ENCODE measurements around the gene PGAP3.

The PGAP3 gene

GRCh38 chr17:39655105-39655504, 32.8 kb downstream of the PGAP3 start:
- Histone ChIP-seq H3K4me2 (ENCODE audit: low read depth, low read length, poor library complexity, severe bottlenecking) (no peak overlapping the region), H3F3A (ENCODE audit: low read depth) (no peaks in the 10 kb centered on the region), H3K9me2 (replicated peaks; ENCODE audit: low read depth, low read length) (no peaks in the 10 kb centered on the region), H3K4me3 (ENCODE audit: low read length, poor library complexity, severe bottlenecking) (no peak overlapping the region), H3K4me1 (ENCODE audit: insufficient read depth, low read length, poor library complexity, severe bottlenecking) (no peaks in the 10 kb centered on the region), H2AFZ (ENCODE audit: low read length) (no peak overlapping the region), H3K27me3 (ENCODE audit: insufficient read depth, low read length, poor library complexity, severe bottlenecking) (no peaks in the 10 kb centered on the region), H4K20me1 (ENCODE audit: insufficient read depth, low read length, poor library complexity, severe bottlenecking) (no peaks in the 10 kb centered on the region), H3K36me3 (ENCODE audit: insufficient read depth, low read length) (peaks cover 28% of the 10 kb centered on the region; the same call in 1 of the 2 replicates), H3K9me3 (ENCODE audit: insufficient read depth, low read depth, low read length) (no peaks in the 10 kb centered on the region), H3K79me2 (ENCODE audit: insufficient read depth, low read length) (no peaks in the 10 kb centered on the region), H3K9ac (ENCODE audit: low read depth, low read length, poor library complexity, severe bottlenecking) (no peak overlapping the region)
- TF ChIP-seq, protein P1, sequence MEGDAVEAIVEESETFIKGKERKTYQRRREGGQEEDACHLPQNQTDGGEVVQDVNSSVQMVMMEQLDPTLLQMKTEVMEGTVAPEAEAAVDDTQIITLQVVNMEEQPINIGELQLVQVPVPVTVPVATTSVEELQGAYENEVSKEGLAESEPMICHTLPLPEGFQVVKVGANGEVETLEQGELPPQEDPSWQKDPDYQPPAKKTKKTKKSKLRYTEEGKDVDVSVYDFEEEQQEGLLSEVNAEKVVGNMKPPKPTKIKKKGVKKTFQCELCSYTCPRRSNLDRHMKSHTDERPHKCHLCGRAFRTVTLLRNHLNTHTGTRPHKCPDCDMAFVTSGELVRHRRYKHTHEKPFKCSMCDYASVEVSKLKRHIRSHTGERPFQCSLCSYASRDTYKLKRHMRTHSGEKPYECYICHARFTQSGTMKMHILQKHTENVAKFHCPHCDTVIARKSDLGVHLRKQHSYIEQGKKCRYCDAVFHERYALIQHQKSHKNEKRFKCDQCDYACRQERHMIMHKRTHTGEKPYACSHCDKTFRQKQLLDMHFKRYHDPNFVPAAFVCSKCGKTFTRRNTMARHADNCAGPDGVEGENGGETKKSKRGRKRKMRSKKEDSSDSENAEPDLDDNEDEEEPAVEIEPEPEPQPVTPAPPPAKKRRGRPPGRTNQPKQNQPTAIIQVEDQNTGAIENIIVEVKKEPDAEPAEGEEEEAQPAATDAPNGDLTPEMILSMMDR (conservative IDR thresholded peaks at IDR 0.05; ENCODE audit: low read length): no peak
- no peak for TF ChIP-seq EZH2phosphoT487 (IDR thresholded peaks at IDR 0.05; ENCODE audit: borderline replicate concordance)

DNA sequence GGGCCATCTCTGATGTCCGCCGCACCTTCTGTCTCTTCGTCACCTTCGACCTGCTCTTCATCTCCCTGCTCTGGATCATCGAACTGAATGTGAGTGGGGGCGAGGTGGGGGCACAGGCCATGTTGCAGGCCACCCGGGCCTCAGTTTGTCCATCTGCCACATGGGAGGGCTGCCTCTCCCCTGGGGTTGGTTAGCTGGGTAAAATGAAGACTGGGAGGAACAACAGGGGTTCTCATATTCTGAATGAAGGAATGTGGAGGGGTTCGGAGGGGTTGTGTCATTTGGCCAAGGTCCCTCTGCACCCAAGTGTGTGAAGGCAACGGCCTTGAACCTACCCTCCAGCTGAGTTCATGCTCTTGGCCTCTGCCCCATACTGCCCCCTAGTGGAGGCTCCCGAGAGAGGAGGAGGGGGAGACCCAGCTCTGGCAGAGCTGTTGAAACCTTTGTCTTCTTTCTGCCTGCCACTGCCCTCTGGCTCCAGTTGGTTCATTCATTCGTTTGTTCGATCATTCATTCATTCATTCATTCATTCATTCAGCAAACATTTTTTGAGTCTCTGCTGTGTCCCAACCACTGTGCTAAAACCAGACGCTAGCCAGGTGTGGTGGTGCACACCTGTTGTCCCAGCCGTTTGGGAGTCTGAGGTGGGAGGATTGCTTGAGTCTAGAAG, 34.1 kb downstream of the PGAP3 start:
- Histone ChIP-seq H4K20me1 (ENCODE audit: insufficient read depth, low read length, poor library complexity, severe bottlenecking) (no peaks in the 10 kb centered on the region), H3K36me3 (ENCODE audit: insufficient read depth, low read length) (peaks cover 15% of the 10 kb centered on the region; the same call in 1 of the 2 replicates), H3K4me2 (ENCODE audit: low read depth, low read length, poor library complexity, severe bottlenecking) (no peak overlapping the region), H3F3A (ENCODE audit: low read depth) (no peaks in the 10 kb centered on the region), H3K27me3 (ENCODE audit: insufficient read depth, low read length, poor library complexity, severe bottlenecking) (no peaks in the 10 kb centered on the region), H3K9me3 (ENCODE audit: insufficient read depth, low read depth, low read length) (no peaks in the 10 kb centered on the region), H3K4me3 (ENCODE audit: low read length, poor library complexity, severe bottlenecking) (no peak overlapping the region), H3K9me2 (replicated peaks; ENCODE audit: low read depth, low read length) (no peaks in the 10 kb centered on the region), H3K4me1 (ENCODE audit: insufficient read depth, low read length, poor library complexity, severe bottlenecking) (no peaks in the 10 kb centered on the region), H3K9ac (ENCODE audit: low read depth, low read length, poor library complexity, severe bottlenecking) (no peak overlapping the region), H2AFZ (ENCODE audit: low read length) (no peak overlapping the region), H3K79me2 (ENCODE audit: insufficient read depth, low read length) (no peaks in the 10 kb centered on the region)
- TF ChIP-seq, protein P1 (conservative IDR thresholded peaks at IDR 0.05; ENCODE audit: low read length): peak; percentile 91
- no peak for TF ChIP-seq EZH2phosphoT487 (IDR thresholded peaks at IDR 0.05; ENCODE audit: borderline replicate concordance)

- Histone ChIP-seq H2AFZ (ENCODE audit: low read length) (no peak overlapping the region), H3F3A (ENCODE audit: low read depth) (no peaks in the 10 kb centered on the region), H4K20me1 (ENCODE audit: insufficient read depth, low read length, poor library complexity, severe bottlenecking) (no peaks in the 10 kb centered on the region), H3K27me3 (ENCODE audit: insufficient read depth, low read length, poor library complexity, severe bottlenecking) (no peaks in the 10 kb centered on the region), H3K36me3 (ENCODE audit: insufficient read depth, low read length) (peaks cover 10% of the 10 kb centered on the region; the same call in 1 of the 2 replicates), H3K4me2 (ENCODE audit: low read depth, low read length, poor library complexity, severe bottlenecking) (no peak overlapping the region), H3K9me3 (ENCODE audit: insufficient read depth, low read depth, low read length) (no peaks in the 10 kb centered on the region), H3K4me1 (ENCODE audit: insufficient read depth, low read length, poor library complexity, severe bottlenecking) (no peaks in the 10 kb centered on the region), H3K79me2 (ENCODE audit: insufficient read depth, low read length) (0 out of 2 replicates have a peak, but pooled peaks cover 4% of the 10 kb centered on the region), H3K9me2 (replicated peaks; ENCODE audit: low read depth, low read length) (no peaks in the 10 kb centered on the region), H3K4me3 (ENCODE audit: low read length, poor library complexity, severe bottlenecking) (no peak overlapping the region), H3K9ac (ENCODE audit: low read depth, low read length, poor library complexity, severe bottlenecking) (no peak overlapping the region)
- TF ChIP-seq, protein P1 (conservative IDR thresholded peaks at IDR 0.05; ENCODE audit: low read length): no peak
- no peak for TF ChIP-seq EZH2phosphoT487 (IDR thresholded peaks at IDR 0.05; ENCODE audit: borderline replicate concordance)
Observed at GRCh38 chr17:39653316-39653661, 34.6 kb downstream of the PGAP3 start.

Data from Loucy (cell line).